H9 (cell line): ENCODE measurements around the gene VIM. TPM values are rescaled to one million over a fixed set of nuclear protein-coding genes. Genes with fewer than 3 reads are reported as not detected.

Source experiments
- DNase-seq: peaks from one replicate; pipeline ENCODE4 v3.0.0-alpha.2; 2017
- H2AFZ ChIP-seq: one replicate; pipeline ENCODE4 v1.6.1; 2013; ENCODE audit warnings: mild to moderate bottlenecking, low read length, control low read depth, moderate library complexity
- H2AK5ac ChIP-seq: 2 replicates; pipeline ENCODE4 v1.6.1; 2013; ENCODE audit warnings: low read length, control low read depth, mixed read lengths; ENCODE audit not compliant: insufficient read length
- H2BK120ac ChIP-seq: one replicate; pipeline ENCODE4 v1.6.1; 2013; ENCODE audit warnings: low read depth, mild to moderate bottlenecking, low read length, control low read depth, inconsistent platforms; ENCODE audit not compliant: poor library complexity, severe bottlenecking
- H2BK12ac ChIP-seq: 2 replicates; pipeline ENCODE4 v1.6.1; 2013; ENCODE audit warnings: low read length, control low read depth, mixed read lengths, low read depth; ENCODE audit not compliant: insufficient read length
- H2BK15ac ChIP-seq: 2 replicates; pipeline ENCODE4 v1.6.1; 2013; ENCODE audit warnings: low read depth, low read length, control low read depth
- H2BK20ac ChIP-seq: one replicate; pipeline ENCODE4 v1.6.1; 2013; ENCODE audit warnings: low read depth, mild to moderate bottlenecking, low read length, control low read depth, inconsistent platforms; ENCODE audit not compliant: poor library complexity, severe bottlenecking
- H2BK5ac ChIP-seq: 2 replicates; pipeline ENCODE4 v1.6.1; 2013; ENCODE audit warnings: low read length, control low read depth, mixed read lengths; ENCODE audit not compliant: insufficient read length
- H3K14ac ChIP-seq: 2 replicates; pipeline ENCODE4 v1.6.1; 2013; ENCODE audit warnings: low read length, control low read depth; ENCODE audit not compliant: insufficient read depth
- H3K18ac ChIP-seq: 2 replicates; pipeline ENCODE4 v1.6.1; 2013; ENCODE audit warnings: low read depth, mild to moderate bottlenecking, mixed read lengths, low read length, control low read depth; ENCODE audit not compliant: insufficient read length
- H3K23ac ChIP-seq: 2 replicates; pipeline ENCODE4 v1.6.1; 2013; ENCODE audit warnings: low read length, control low read depth, mixed read lengths, low read depth; ENCODE audit not compliant: insufficient read length
- H3K23me2 ChIP-seq: 2 replicates; pipeline ENCODE4 v1.6.1; 2013; ENCODE audit warnings: low read depth, mild to moderate bottlenecking, mixed read lengths, low read length, control low read depth; ENCODE audit not compliant: insufficient read length, poor library complexity, severe bottlenecking
- H3K27ac ChIP-seq: 2 replicates; pipeline ENCODE4 v1.5.1; 2013; ENCODE audit warnings: low read length, control low read depth, mixed read lengths, low read depth; ENCODE audit not compliant: insufficient read length
- H3K27me3 ChIP-seq: 2 replicates; pipeline ENCODE4 v1.6.1; 2013; ENCODE audit warnings: low read length, control low read depth, inconsistent platforms; ENCODE audit not compliant: insufficient read depth
- H3K4ac ChIP-seq: 2 replicates; pipeline ENCODE4 v1.6.1; 2013; ENCODE audit warnings: low read depth, mild to moderate bottlenecking, control low read depth, inconsistent platforms, low read length, moderate library complexity
- H3K4me1 ChIP-seq: 2 replicates; pipeline ENCODE4 v1.6.1; 2013; ENCODE audit warnings: low read length, control low read depth, inconsistent platforms; ENCODE audit not compliant: insufficient read depth
- H3K4me2 ChIP-seq: 2 replicates; pipeline ENCODE4 v1.6.1; 2013; ENCODE audit warnings: low read length, control low read depth, mixed read lengths; ENCODE audit not compliant: insufficient read length, insufficient read depth
- H3K56ac ChIP-seq: 2 replicates; pipeline ENCODE4 v1.6.1; 2013; ENCODE audit warnings: low read depth, mild to moderate bottlenecking, mixed read lengths, low read length, control low read depth; ENCODE audit not compliant: insufficient read length
- H3K79me1 ChIP-seq: 2 replicates; pipeline ENCODE4 v1.6.1; 2013; ENCODE audit warnings: low read depth, mild to moderate bottlenecking, moderate library complexity, low read length, control low read depth, inconsistent platforms; ENCODE audit not compliant: insufficient read depth, poor library complexity, severe bottlenecking
- H3K79me2 ChIP-seq: 2 replicates; pipeline ENCODE4 v1.6.1; 2013; ENCODE audit warnings: low read length, control low read depth, inconsistent platforms; ENCODE audit not compliant: insufficient read depth
- H3K9ac ChIP-seq: 2 replicates; pipeline ENCODE4 v1.6.1; 2013; ENCODE audit warnings: low read length, control low read depth, mixed read lengths; ENCODE audit not compliant: insufficient read length; ENCODE audit errors: extremely low read depth
- H3K9me3 ChIP-seq: one replicate; pipeline ENCODE4 v1.6.1; 2013; ENCODE audit warnings: low read depth, low read length, inconsistent platforms; ENCODE audit not compliant: control insufficient read depth
- H3T11ph ChIP-seq: one replicate; pipeline ENCODE4 v1.6.1; 2013; ENCODE audit warnings: mild to moderate bottlenecking, low read length, control low read depth, inconsistent platforms
- H4K20me1 ChIP-seq: one replicate; pipeline ENCODE4 v1.6.1; 2013; ENCODE audit not compliant: control insufficient read depth, insufficient read length, insufficient read depth
- H4K5ac ChIP-seq: 2 replicates; pipeline ENCODE4 v1.6.1; 2013; ENCODE audit warnings: low read depth, mild to moderate bottlenecking, mixed read lengths, low read length, control low read depth; ENCODE audit not compliant: insufficient read length
- H4K8ac ChIP-seq: replicated peaks from 2 replicates; pipeline ENCODE4 v1.6.1; 2013; ENCODE audit warnings: low read length, control low read depth, mixed read lengths, low read depth; ENCODE audit not compliant: insufficient read length
- H4K91ac ChIP-seq: 2 replicates; pipeline ENCODE4 v1.6.1; 2013; ENCODE audit warnings: low read depth, mild to moderate bottlenecking, moderate library complexity, mixed read lengths, low read length, control low read depth; ENCODE audit not compliant: insufficient read length
- H3K27ac Mint-ChIP-seq, 3 experiments: 2 replicates in 2 of 3; 3 replicates in 1 of 3; pipeline ENCODE4 v1.8.0; 2020 to 2021; ENCODE audit warnings: mixed read lengths in 3 of 3, mild to moderate bottlenecking in 1 of 3, moderate library complexity in 1 of 3
- H3K27me3 Mint-ChIP-seq: 2 replicates; pipeline ENCODE4 v1.8.0; 2021; ENCODE audit warnings: low read depth, mild to moderate bottlenecking, moderate library complexity, mixed read lengths
- H3K36me3 Mint-ChIP-seq, 3 experiments: 2 replicates in 2 of 3; 3 replicates in 1 of 3; pipeline ENCODE4 v1.8.0; 2020 to 2021; ENCODE audit warnings: low read depth in 3 of 3, mixed read lengths in 3 of 3; ENCODE audit not compliant: insufficient read depth in 1 of 3
- H3K4me1 Mint-ChIP-seq, 2 experiments: 2 replicates each; pipeline ENCODE4 v1.8.0; 2020; ENCODE audit warnings: mixed read lengths in 2 of 2
- H3K4me3 Mint-ChIP-seq, 2 experiments: 2 replicates in 1 of 2; 3 replicates in 1 of 2; pipeline ENCODE4 v1.8.0; 2020 to 2021; ENCODE audit warnings: mild to moderate bottlenecking in 2 of 2, mixed read lengths in 2 of 2, moderate library complexity in 1 of 2
- H3K9me3 Mint-ChIP-seq, 2 experiments: 2 replicates in 1 of 2; 3 replicates in 1 of 2; pipeline ENCODE4 v1.8.0; 2020; ENCODE audit warnings: mild to moderate bottlenecking in 2 of 2, mixed read lengths in 2 of 2, moderate library complexity in 1 of 2
- CTCF ChIP-seq: fragments of 200-600 bp; sonication (generic); conservative IDR thresholded peaks from 3 replicates; pipeline ENCODE4 v1.8.0; 2021; ENCODE audit warnings: antibody characterized with exemption, mild to moderate bottlenecking
- WGBS: extraction: QIAGEN DNeasy Blood & Tissue Kit; methylation state at CpG from one replicate; pipeline ENCODE4 v1.1.7; 2013; ENCODE audit warnings: missing lambda C conversion rate, low lambda C conversion rate, mixed read lengths; ENCODE audit not compliant: insufficient read length; ENCODE audit errors: extremely low coverage; 5-methylcytosine and 5-hydroxymethylcytosine counted together
- total RNA-seq: library from RNA; stranded (reverse); gene quantifications from 2 replicates; pipeline ENCODE4 v1.2.1, GENCODE V29; 2021

The VIM gene
- total RNA-seq, 1 experiment from 2014 or later: 232 TPM

DNA sequence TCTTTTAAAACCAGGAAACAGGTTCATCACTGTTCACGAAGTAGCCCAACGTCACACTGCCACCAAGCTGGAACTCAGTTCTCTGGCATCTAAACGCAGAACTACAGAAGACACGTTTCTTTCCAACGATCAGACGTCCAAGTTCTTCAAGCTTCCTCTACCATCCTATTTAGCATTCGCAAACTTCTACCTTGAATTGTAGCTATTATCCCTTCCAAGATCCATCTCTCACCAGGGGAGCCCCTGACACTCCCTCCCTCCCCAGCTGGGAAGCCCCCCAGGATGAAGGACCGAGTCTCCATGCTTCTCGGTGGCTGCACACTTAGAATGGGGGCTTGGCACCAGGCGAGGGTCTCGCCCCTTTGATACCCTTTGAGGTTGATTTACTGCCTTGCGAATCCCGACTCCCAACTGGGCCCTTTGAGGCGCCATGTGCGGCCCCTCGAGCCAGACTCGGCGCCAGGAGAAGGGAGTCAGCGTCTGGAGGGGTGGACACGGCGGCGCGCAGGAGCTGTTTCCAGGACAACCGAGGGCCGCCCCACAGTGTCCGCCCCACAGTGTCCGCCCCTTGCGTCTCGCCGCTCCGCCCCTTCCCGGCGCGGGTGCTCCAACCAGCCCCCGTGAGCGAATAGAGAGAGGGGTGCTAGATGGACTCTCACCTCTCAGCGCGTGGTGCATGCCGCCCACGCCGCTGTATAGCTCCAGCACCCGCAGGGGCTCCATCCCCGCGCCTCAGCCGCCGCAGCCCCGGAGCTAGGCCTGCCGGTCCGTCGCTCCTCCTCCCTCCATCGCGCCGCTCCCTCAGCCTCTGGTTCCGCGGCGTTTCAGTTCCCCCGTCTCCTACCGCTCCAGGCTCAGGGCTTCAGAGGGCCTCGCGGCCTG, 26.9 kb upstream of the VIM start, which contains the start of gene TRDMT1:
TSS of gene TRDMT1 (minus strand) at position 761 of the 882 bp plus-strand sequence. CDS start at position 723, 38 bp downstream.
- TF ChIP-seq CTCF: no peak
- H2BK15ac ChIP-seq: no peak within 1 kb of the TSS
- peak within 1 kb of the TSS; percentile 44 for H3K27ac ChIP-seq
- H4K20me1 ChIP-seq: no peaks in the 10 kb centered on the region
- H3K79me1 ChIP-seq: no peaks in the 10 kb centered on the region
- peak within 1 kb of the TSS; percentile 88 to 98 (median 96) for H3K27ac Mint-ChIP-seq
- peaks cover 60 to 62% of the 10 kb centered on the region in 2 experiments for H3K4me1 Mint-ChIP-seq
- peaks cover 10% of the 10 kb centered on the region for H3K23me2 ChIP-seq
- DNase-seq: peak; percentile 87
- H4K5ac ChIP-seq: peak within 1 kb of the TSS; percentile 87
- H4K8ac ChIP-seq: no peak within 1 kb of the TSS
- no peaks in the 10 kb centered on the region; the same call in 1 of the 2 replicates for H3K4me1 ChIP-seq
- peak within 1 kb of the TSS; percentile 92 for H2BK120ac ChIP-seq
- H3K9me3 Mint-ChIP-seq: no peaks in the 10 kb centered on the region
- H3K36me3 Mint-ChIP-seq: no peaks in the 10 kb centered on the region
- H3K4me3 Mint-ChIP-seq: peak within 1 kb of the TSS; percentile 86 to 89
- peak within 1 kb of the TSS; percentile 73 for H3K9ac ChIP-seq
- no peak within 1 kb of the TSS; the same call in 1 of the 2 replicates for H3K4ac ChIP-seq
- H3K4me2 ChIP-seq: peak within 1 kb of the TSS; percentile 85
- peak within 1 kb of the TSS; percentile 86 for H2BK20ac ChIP-seq
- peak within 1 kb of the TSS; percentile 71 for H2AFZ ChIP-seq
- no peaks in the 10 kb centered on the region for H3K9me3 ChIP-seq
- peak within 1 kb of the TSS; percentile 92 for H3T11ph ChIP-seq
- H3K56ac ChIP-seq: no peak within 1 kb of the TSS
- no peak within 1 kb of the TSS for H3K23ac ChIP-seq
- H3K27me3 ChIP-seq: no peaks in the 10 kb centered on the region
- no peak within 1 kb of the TSS for H4K91ac ChIP-seq
- H3K79me2 ChIP-seq: no peaks in the 10 kb centered on the region
- no peak within 1 kb of the TSS for H2AK5ac ChIP-seq
- peak within 1 kb of the TSS; percentile 87 for H3K18ac ChIP-seq
- no peak within 1 kb of the TSS for H2BK5ac ChIP-seq
- peak within 1 kb of the TSS; percentile 92 for H3K14ac ChIP-seq
- H2BK12ac ChIP-seq: peak within 1 kb of the TSS; percentile 92
- no CpG with 5 or more reads among the region's 60 CpGs for WGBS
- no peaks in the 10 kb centered on the region for H3K27me3 Mint-ChIP-seq
